Peyer's patch (tissue), 4 donors: ENCODE measurements around the gene COMTD1. TPM values are rescaled to one million over a fixed set of nuclear protein-coding genes. Genes with fewer than 3 reads are reported as not detected.

ENCODE experiments used
- DNase-seq, 3 donors: peaks; one replicate each; pipeline ENCODE4 v3.0.0-alpha.2; 2017 to 2019
- H3K27ac ChIP-seq, 4 donors: fragments of 200-600 bp; sonication (generic); one replicate each; pipeline ENCODE4 v1.5.1; 2016 to 2019
- H3K27me3 ChIP-seq, 2 donors: fragments of 200-600 bp; sonication (generic); one replicate each; pipeline ENCODE4 v1.5.1; 2019
- H3K36me3 ChIP-seq, 3 donors: fragments of 200-600 bp; sonication (generic); one replicate each; pipeline ENCODE4 v1.5.1; 2016 to 2019
- H3K4me1 ChIP-seq, 4 donors: fragments of 200-600 bp; sonication (generic); one replicate each; pipeline ENCODE4 v1.5.1; 2016 to 2019
- H3K4me3 ChIP-seq, 4 donors: fragments of 200-600 bp; sonication (generic); 1 replicate in 3 of 4; 2 replicates in 1 of 4; pipeline ENCODE4 v1.5.1; 2016 to 2019; ENCODE audit warnings: mild to moderate bottlenecking in 1 of 4
- H3K9me3 ChIP-seq, 4 donors: fragments of 200-600 bp; sonication (generic); one replicate each; pipeline ENCODE4 v1.5.1; 2016 to 2019; ENCODE audit warnings: mild to moderate bottlenecking in 1 of 4
- POLR2A ChIP-seq, 2 donors: fragments of 450-650 bp; IDR thresholded peaks; one replicate each; pipeline ENCODE4 v1.5.1; 2017; ENCODE audit warnings: antibody characterized with exemption in 2 of 2, mild to moderate bottlenecking in 2 of 2, moderate library complexity in 2 of 2
- total RNA-seq, 4 donors: library from RNA; depleted of rRNA; stranded (reverse); fragments of >200 nt; gene quantifications; one replicate each; pipeline ENCODE4 v1.1.0, GENCODE V29; 2016
- TF ChIP-seq, protein P1 (sequence below), 6 experiments: fragments of 450-650 bp in 4 of 6; fragments of 200-600 bp in 2 of 6; sonication (generic) in 1 of 6; IDR thresholded peaks; one replicate each; pipeline ENCODE4 v1.5.1; 2017 to 2019; ENCODE audit warnings: antibody characterized with exemption in 6 of 6, mild to moderate bottlenecking in 3 of 6, moderate library complexity in 1 of 6

The COMTD1 gene
- total RNA-seq, 4 donors from 2014 or later = 86.6 to 205 (median 147) TPM

DNA sequence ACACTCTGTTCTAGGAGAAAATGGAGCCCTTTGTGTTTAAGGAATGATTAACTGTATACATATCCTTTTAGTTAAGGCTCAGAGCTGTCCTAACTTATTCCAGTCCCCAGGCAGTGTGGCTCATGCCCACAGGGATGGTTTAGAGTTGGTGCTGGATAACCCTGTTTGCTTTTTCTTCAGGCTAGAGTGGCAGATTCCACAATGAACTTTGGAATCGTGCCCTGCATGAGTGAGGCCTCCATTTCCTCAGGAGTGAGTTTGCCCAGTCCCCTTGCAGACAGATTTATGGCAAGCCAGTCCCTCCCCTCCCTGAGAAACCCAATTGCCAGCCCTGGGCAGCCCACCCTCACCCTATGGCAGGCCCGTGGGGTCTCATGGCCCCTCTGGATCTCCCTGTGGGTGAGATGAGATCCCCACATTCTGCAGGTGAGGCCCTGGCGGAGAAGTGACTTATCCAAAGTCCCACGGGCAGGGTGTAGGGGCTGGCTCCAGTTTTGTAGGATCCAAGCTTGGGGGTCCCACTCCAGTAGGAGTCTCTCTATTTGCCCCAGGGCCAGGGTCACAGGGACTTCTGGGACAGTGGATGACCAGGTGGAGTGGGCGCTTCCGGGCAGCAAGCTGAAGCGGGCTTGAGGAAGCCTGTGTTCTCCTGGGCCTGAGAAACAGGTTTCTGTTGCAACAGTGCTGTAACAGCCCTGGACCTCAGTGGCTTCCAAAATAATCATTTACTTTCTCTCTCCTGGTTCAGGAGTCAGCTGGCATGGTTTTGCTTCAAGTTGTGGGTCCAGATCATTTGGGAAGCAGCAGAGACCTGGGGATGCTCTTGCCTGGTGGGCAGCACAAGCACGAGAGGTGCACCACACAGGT is 9.0 kb upstream of the COMTD1 start:
- H3K27ac ChIP-seq = peak overlapping the region in 2 of 4 donors; percentile 52 to 85
- DNase-seq = peak in 1 of 3 donors; percentile 35

DNA sequence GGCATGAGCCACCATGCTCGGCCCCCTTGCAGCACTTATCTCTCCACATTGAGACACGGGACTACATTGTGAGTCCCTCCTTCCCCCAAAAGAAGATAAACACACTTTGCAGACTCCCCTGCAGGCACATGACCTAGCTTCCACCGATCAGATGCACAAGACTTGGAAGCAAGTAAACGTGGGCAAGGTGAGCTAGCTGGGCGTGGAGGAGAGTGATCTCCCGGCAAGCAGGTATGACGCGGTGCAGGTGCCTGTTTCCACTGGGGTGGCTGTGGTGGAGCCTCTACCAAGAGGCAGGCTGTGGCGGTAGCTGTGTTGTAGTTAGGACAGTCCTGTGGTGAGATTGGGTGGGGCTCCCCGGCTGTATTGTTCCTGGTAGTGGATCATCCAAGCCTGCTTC is 7.7 kb upstream of the COMTD1 start:
- peak overlapping the region in 1 of 4 donors; percentile 33 for H3K27ac ChIP-seq
- H3K27me3 ChIP-seq = no peaks in the 10 kb centered on the region
- DNase-seq = no peak
- H3K4me1 ChIP-seq = peaks cover 0 to 27% (median 4%) of the 10 kb centered on the region in 4 donors
- no peak overlapping the region for H3K4me3 ChIP-seq
- H3K9me3 ChIP-seq = no peaks in the 10 kb centered on the region
- TF ChIP-seq, protein P1, sequence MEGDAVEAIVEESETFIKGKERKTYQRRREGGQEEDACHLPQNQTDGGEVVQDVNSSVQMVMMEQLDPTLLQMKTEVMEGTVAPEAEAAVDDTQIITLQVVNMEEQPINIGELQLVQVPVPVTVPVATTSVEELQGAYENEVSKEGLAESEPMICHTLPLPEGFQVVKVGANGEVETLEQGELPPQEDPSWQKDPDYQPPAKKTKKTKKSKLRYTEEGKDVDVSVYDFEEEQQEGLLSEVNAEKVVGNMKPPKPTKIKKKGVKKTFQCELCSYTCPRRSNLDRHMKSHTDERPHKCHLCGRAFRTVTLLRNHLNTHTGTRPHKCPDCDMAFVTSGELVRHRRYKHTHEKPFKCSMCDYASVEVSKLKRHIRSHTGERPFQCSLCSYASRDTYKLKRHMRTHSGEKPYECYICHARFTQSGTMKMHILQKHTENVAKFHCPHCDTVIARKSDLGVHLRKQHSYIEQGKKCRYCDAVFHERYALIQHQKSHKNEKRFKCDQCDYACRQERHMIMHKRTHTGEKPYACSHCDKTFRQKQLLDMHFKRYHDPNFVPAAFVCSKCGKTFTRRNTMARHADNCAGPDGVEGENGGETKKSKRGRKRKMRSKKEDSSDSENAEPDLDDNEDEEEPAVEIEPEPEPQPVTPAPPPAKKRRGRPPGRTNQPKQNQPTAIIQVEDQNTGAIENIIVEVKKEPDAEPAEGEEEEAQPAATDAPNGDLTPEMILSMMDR (IDR thresholded peaks at IDR 0.05) = no peak
- no peak for TF ChIP-seq POLR2A (IDR thresholded peaks at IDR 0.05)
- H3K36me3 ChIP-seq = no peaks in the 10 kb centered on the region

More for the DNA sequence above, 9.0 kb upstream of the COMTD1 start:
- Histone ChIP-seq H3K4me1 (peaks cover 0 to 27% (median 4%) of the 10 kb centered on the region in 4 donors), H3K36me3 (no peaks in the 10 kb centered on the region), H3K4me3 (no peak overlapping the region), H3K27me3 (no peaks in the 10 kb centered on the region), H3K9me3 (no peaks in the 10 kb centered on the region)
- no peak for TF ChIP-seq POLR2A (IDR thresholded peaks at IDR 0.05)
- TF ChIP-seq, protein P1 (IDR thresholded peaks at IDR 0.05) = no peak

DNA sequence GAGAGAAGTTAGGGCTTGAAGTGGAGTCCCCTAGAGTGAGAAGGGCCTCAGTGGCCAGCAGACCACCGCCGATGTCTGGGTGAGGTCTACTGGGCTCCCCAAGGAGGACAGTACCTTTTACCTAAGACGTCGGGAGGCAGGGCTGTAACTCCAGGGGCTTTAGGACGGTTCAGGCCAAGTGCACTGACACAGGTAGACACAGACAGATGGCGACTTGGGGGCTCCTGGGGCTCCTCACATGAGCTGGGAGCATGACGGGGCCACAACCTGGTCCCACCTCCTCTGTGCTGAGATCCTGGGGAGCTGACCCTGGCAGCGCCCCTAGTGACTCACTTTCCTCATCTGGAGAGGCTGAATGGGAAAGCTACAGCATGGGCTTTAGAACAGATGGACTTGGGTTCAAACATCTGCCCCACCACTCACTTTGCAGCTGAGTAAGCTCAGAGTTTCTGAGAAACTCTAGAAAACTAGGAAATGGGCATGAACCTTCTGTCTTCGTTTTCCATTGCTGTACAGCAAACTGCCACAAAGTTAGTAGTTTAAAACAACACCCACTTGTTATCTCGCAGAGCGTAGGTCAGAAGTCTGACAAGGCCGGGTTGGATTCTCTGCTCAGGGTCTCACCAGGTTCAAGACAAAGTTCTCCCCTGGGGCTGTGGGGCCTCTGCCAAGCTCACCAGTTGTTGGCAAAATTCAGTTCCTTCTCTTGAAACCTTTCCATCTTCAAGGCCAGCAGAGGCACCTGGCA is 4.7 kb upstream of the COMTD1 start:
- no peaks in the 10 kb centered on the region for H3K36me3 ChIP-seq
- H3K9me3 ChIP-seq = no peaks in the 10 kb centered on the region
- peaks cover 0 to 33% (median 4%) of the 10 kb centered on the region in 4 donors for H3K4me1 ChIP-seq
- DNase-seq = no peak
- TF ChIP-seq POLR2A (IDR thresholded peaks at IDR 0.05) = no peak
- TF ChIP-seq, protein P1 (IDR thresholded peaks at IDR 0.05) = no peak
- no peak overlapping the region for H3K27ac ChIP-seq
- no peak overlapping the region for H3K4me3 ChIP-seq
- no peaks in the 10 kb centered on the region for H3K27me3 ChIP-seq

DNA sequence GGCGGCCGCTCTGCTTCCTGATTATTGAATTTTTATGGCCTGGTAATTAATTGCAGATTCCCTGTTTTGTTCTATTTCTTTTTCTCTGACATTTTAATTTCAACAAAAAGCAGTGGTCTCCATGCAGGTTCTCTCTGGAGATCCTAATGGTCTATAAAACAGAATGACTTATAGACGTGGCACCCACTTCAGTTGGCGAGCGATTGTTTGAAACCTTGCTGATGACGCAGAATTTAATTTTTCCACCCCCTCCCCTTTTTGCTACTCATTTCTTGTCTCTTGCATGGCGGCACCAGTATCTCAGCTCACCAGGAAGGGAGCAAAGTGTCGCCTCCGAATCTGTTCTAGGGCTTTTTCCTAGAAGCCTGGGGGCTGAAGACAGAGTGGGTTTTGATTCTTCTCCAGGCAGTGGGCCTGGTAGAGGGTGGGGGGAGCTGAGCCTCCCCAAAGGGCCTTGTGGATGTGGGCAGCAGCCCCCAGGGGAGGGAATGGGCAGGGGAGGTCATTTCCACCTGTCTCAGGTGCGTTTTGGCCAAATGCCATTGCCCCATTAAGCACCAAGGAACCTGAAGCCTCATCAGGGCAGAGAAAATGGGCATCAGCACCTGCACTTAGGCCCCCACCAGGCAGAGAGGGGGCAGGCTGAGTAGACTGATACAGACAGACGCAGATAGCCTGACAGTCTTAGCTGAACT is 3.5 kb upstream of the COMTD1 start:
- no peak for TF ChIP-seq POLR2A (IDR thresholded peaks at IDR 0.05)
- TF ChIP-seq, protein P1 (IDR thresholded peaks at IDR 0.05) = no peak
- H3K36me3 ChIP-seq = no peaks in the 10 kb centered on the region
- H3K4me1 ChIP-seq = peaks cover 0 to 30% (median 2%) of the 10 kb centered on the region in 4 donors
- no peaks in the 10 kb centered on the region for H3K9me3 ChIP-seq
- no peak overlapping the region for H3K27ac ChIP-seq
- no peaks in the 10 kb centered on the region for H3K27me3 ChIP-seq
- no peak for DNase-seq
- H3K4me3 ChIP-seq = no peak overlapping the region
